DOHH2 (cell line): Measurements from ENCODE around the gene SRCAP.
A peak's percentile ranks its signal among the peaks of the same experiment; 100 is the strongest.

Experiments used
- H3F3A ChIP-seq: fragments of 200-600 bp; sonication (generic), shearing (Covaris generic); 2 replicates; pipeline ENCODE4 v1.6.0; 2016; ENCODE audit warnings: antibody characterized with exemption, mild to moderate bottlenecking; ENCODE audit not compliant: control insufficient read depth, insufficient read depth
- H3K27ac ChIP-seq: fragments of 200-600 bp; sonication (generic); 2 replicates; pipeline ENCODE4 v1.5.1; 2014; ENCODE audit warnings: low read depth, mild to moderate bottlenecking, low read length, moderate library complexity
- H3K27me3 ChIP-seq: fragments of 200-600 bp; sonication (generic); 2 replicates; pipeline ENCODE4 v1.6.1; 2014; ENCODE audit warnings: mild to moderate bottlenecking, low read length, mixed read lengths; ENCODE audit not compliant: control insufficient read depth
- H3K36me3 ChIP-seq: fragments of 200-600 bp; sonication (generic); 2 replicates; pipeline ENCODE4 v1.6.1; 2014; ENCODE audit warnings: mild to moderate bottlenecking, low read length, moderate library complexity, mixed read lengths; ENCODE audit not compliant: control insufficient read depth
- H3K4me1 ChIP-seq: fragments of 200-600 bp; sonication (generic); 2 replicates; pipeline ENCODE4 v1.6.1; 2014; ENCODE audit warnings: mild to moderate bottlenecking, low read length, mixed read lengths; ENCODE audit not compliant: control insufficient read depth
- H3K4me2 ChIP-seq: fragments of 200-600 bp; sonication (generic); 2 replicates; pipeline ENCODE4 v1.6.0; 2014; ENCODE audit warnings: mild to moderate bottlenecking, low read length, moderate library complexity
- H3K4me3 ChIP-seq: fragments of 200-600 bp; sonication (generic); 2 replicates; pipeline ENCODE4 v1.5.1; 2014; ENCODE audit warnings: mild to moderate bottlenecking, low read length, mixed read lengths
- H3K79me2 ChIP-seq: fragments of 200-600 bp; sonication (generic); 2 replicates; pipeline ENCODE4 v1.6.1; 2014; ENCODE audit warnings: mild to moderate bottlenecking, low read length, mixed read lengths; ENCODE audit not compliant: control insufficient read depth
- H3K9me2 ChIP-seq: fragments of 200-600 bp; sonication (generic); replicated peaks from 2 replicates; pipeline ENCODE4 v1.6.1; 2014; ENCODE audit warnings: mild to moderate bottlenecking, low read length, mixed read lengths; ENCODE audit not compliant: control insufficient read depth
- H3K9me3 ChIP-seq: fragments of 200-600 bp; sonication (generic); 2 replicates; pipeline ENCODE4 v1.6.1; 2014; ENCODE audit warnings: antibody characterized with exemption, low read length, mixed read lengths; ENCODE audit not compliant: control insufficient read depth, insufficient read depth
- H4K20me1 ChIP-seq: fragments of 200-600 bp; sonication (generic); 2 replicates; pipeline ENCODE4 v1.6.0; 2014; ENCODE audit warnings: low read depth, mild to moderate bottlenecking, antibody characterized with exemption, low read length, moderate library complexity; ENCODE audit not compliant: control insufficient read depth, insufficient read depth
- CTCF ChIP-seq: fragments of 200-600 bp; sonication (generic); IDR thresholded peaks from one replicate; pipeline ENCODE4 v1.5.1; 2014; ENCODE audit warnings: antibody characterized with exemption, mild to moderate bottlenecking, low read depth, low read length; ENCODE audit not compliant: poor library complexity, severe bottlenecking
- EZH2phosphoT487 ChIP-seq: fragments of 200-600 bp; sonication (generic); IDR thresholded peaks from 2 replicates; pipeline ENCODE4 v1.6.1; 2017; ENCODE audit warnings: borderline replicate concordance, mild to moderate bottlenecking, antibody characterized with exemption, low read length, moderate library complexity, mixed read lengths

SRCAP gene

GRCh38 chr16:30659507-30660423 is 39.2 kb upstream of the SRCAP start:
- H3K4me2 ChIP-seq: peak overlapping the region; percentile 85
- no peaks in the 10 kb centered on the region for H3K9me3 ChIP-seq
- peaks cover 6% of the 10 kb centered on the region for H3F3A ChIP-seq
- H3K36me3 ChIP-seq: peaks cover 78% of the 10 kb centered on the region
- peak overlapping the region; percentile 81 for H3K27ac ChIP-seq
- peaks cover 45% of the 10 kb centered on the region for H3K79me2 ChIP-seq
- TF ChIP-seq CTCF: peak; percentile 20
- TF ChIP-seq EZH2phosphoT487: no peak
- H3K4me1 ChIP-seq: peaks cover 47% of the 10 kb centered on the region
- peak overlapping the region; percentile 78 for H3K4me3 ChIP-seq
- peaks cover 4% of the 10 kb centered on the region; the same call in 1 of the 2 replicates for H4K20me1 ChIP-seq
- no peaks in the 10 kb centered on the region for H3K9me2 ChIP-seq
- no peaks in the 10 kb centered on the region for H3K27me3 ChIP-seq

GRCh38 chr16:30660424-30661261 is 38.3 kb upstream of the SRCAP start:
- Histone ChIP-seq H3K4me2 (peak overlapping the region; percentile 85), H3K27me3 (no peaks in the 10 kb centered on the region), H3K79me2 (peaks cover 45% of the 10 kb centered on the region), H4K20me1 (peaks cover 4% of the 10 kb centered on the region; the same call in 1 of the 2 replicates), H3K9me2 (no peaks in the 10 kb centered on the region), H3F3A (peaks cover 6% of the 10 kb centered on the region), H3K4me3 (peak overlapping the region; percentile 78), H3K9me3 (no peaks in the 10 kb centered on the region), H3K36me3 (peaks cover 78% of the 10 kb centered on the region), H3K27ac (peak overlapping the region; percentile 81), H3K4me1 (peaks cover 47% of the 10 kb centered on the region)
- TF ChIP-seq EZH2phosphoT487: no peak
- TF ChIP-seq CTCF: no peak

GRCh38 chr16:30662449-30662848 is 36.5 kb upstream of the SRCAP start:
- H3K4me2 ChIP-seq: peak overlapping the region; percentile 85; the same call in 1 of the 2 replicates
- TF ChIP-seq EZH2phosphoT487: no peak
- no peak for TF ChIP-seq CTCF

More at GRCh38 chr16:30662449-30662848, 36.5 kb upstream of the SRCAP start:
- Histone ChIP-seq H3K27me3 (no peaks in the 10 kb centered on the region), H3K27ac (no peak overlapping the region), H3F3A (peaks cover 4% of the 10 kb centered on the region), H3K9me2 (no peaks in the 10 kb centered on the region), H3K9me3 (no peaks in the 10 kb centered on the region), H3K36me3 (peaks cover 78% of the 10 kb centered on the region), H3K4me1 (peaks cover 37% of the 10 kb centered on the region), H3K4me3 (no peak overlapping the region), H4K20me1 (peaks cover 4% of the 10 kb centered on the region; the same call in 1 of the 2 replicates), H3K79me2 (peaks cover 45% of the 10 kb centered on the region)
